Measurements from ENCODE around the gene SLC22A5. TPM values are rescaled to one million over a fixed set of nuclear protein-coding genes. Genes with fewer than 3 reads are reported as not detected.
A peak's percentile ranks its signal among the peaks of the same experiment; 100 is the strongest.

Gene SLC22A5
- total RNA-seq, 1 donor from 2014 or later: 5.5 TPM

- Mint-ChIP-seq H3K9me3 (no peaks in the 10 kb centered on the region), H3K27ac (peak overlapping the region; percentile 37), H3K4me1 (peaks cover 73% of the 10 kb centered on the region), H3K4me3 (no peak overlapping the region), H3K36me3 (ENCODE audit: low read depth) (peaks cover 49% of the 10 kb centered on the region), H3K27me3 (no peaks in the 10 kb centered on the region)
- DNase-seq: no peak
- intact Hi-C loops (cut with micrococcal nuclease): loop anchor here (10.0 kb wide), 1 partner anchor 318 kb away; the partner anchor contains the start of gene KIF3A
Measured at GRCh38 chr5:132417010-132417439, 47.5 kb downstream of the SLC22A5 start.

- intact Hi-C loops (cut with micrococcal nuclease): loop anchor here (10.0 kb wide), 1 partner anchor 317 kb away; the partner anchor contains the start of gene KIF3A
- H3K4me3 Mint-ChIP-seq: no peak overlapping the region
- peak overlapping the region; percentile 37 for H3K27ac Mint-ChIP-seq
- DNase-seq: no peak
- H3K36me3 Mint-ChIP-seq (ENCODE audit: low read depth): peaks cover 52% of the 10 kb centered on the region
- no peaks in the 10 kb centered on the region for H3K27me3 Mint-ChIP-seq
- H3K9me3 Mint-ChIP-seq: no peaks in the 10 kb centered on the region
- peaks cover 76% of the 10 kb centered on the region for H3K4me1 Mint-ChIP-seq
Measured at GRCh38 chr5:132417461-132417860, 48.0 kb downstream of the SLC22A5 start.

- intact Hi-C loops (cut with micrococcal nuclease): loop anchor here (10.0 kb wide), 1 partner anchor 317 kb away; the partner anchor contains the start of gene KIF3A
- no peak overlapping the region for H3K4me3 Mint-ChIP-seq
- no peak for DNase-seq
- no peaks in the 10 kb centered on the region for H3K9me3 Mint-ChIP-seq
- peaks cover 78% of the 10 kb centered on the region for H3K4me1 Mint-ChIP-seq
- peaks cover 57% of the 10 kb centered on the region for H3K36me3 Mint-ChIP-seq (ENCODE audit: low read depth)
- H3K27me3 Mint-ChIP-seq: no peaks in the 10 kb centered on the region
- peak overlapping the region; percentile 37 for H3K27ac Mint-ChIP-seq
Measured at GRCh38 chr5:132417889-132418485, 48.5 kb downstream of the SLC22A5 start.

GRCh38 chr5:132418881-132419280 lies 49.4 kb downstream of the SLC22A5 start:
- Mint-ChIP-seq H3K4me3 (no peak overlapping the region), H3K4me1 (peaks cover 76% of the 10 kb centered on the region), H3K27ac (peak overlapping the region; percentile 87), H3K36me3 (ENCODE audit: low read depth) (peaks cover 53% of the 10 kb centered on the region), H3K9me3 (no peaks in the 10 kb centered on the region), H3K27me3 (no peaks in the 10 kb centered on the region)
- DNase-seq: no peak
- intact Hi-C loops (cut with micrococcal nuclease): loop anchor here (1.0 to 10.0 kb wide), 4 partner anchors 47 to 316 kb away; partner anchors contain the start of genes IRF1 and KIF3A

GRCh38 chr5:132419502-132420468 lies 50.3 kb downstream of the SLC22A5 start:
- peaks cover 54% of the 10 kb centered on the region for H3K36me3 Mint-ChIP-seq (ENCODE audit: low read depth)
- peak overlapping the region; percentile 87 for H3K27ac Mint-ChIP-seq
- peak overlapping the region; percentile 72 for H3K4me3 Mint-ChIP-seq
- H3K4me1 Mint-ChIP-seq: peaks cover 79% of the 10 kb centered on the region
- intact Hi-C loops (cut with micrococcal nuclease): loop anchor here (1.0 to 10.0 kb wide), 5 partner anchors 47 to 315 kb away; partner anchors contain the start of genes IRF1 and KIF3A
- DNase-seq: peak; percentile 90
- no peaks in the 10 kb centered on the region for H3K9me3 Mint-ChIP-seq
- H3K27me3 Mint-ChIP-seq: no peaks in the 10 kb centered on the region

- H3K9me3 Mint-ChIP-seq: no peaks in the 10 kb centered on the region
- DNase-seq: peak; percentile 72
- peak overlapping the region; percentile 87 for H3K27ac Mint-ChIP-seq
- H3K4me3 Mint-ChIP-seq: peak overlapping the region; percentile 72
- intact Hi-C loops (cut with micrococcal nuclease): loop anchor here (1.0 to 10.0 kb wide), 2 partner anchors 9 to 316 kb away; no protein-coding TSS in a partner anchor
- no peaks in the 10 kb centered on the region for H3K27me3 Mint-ChIP-seq
- H3K36me3 Mint-ChIP-seq (ENCODE audit: low read depth): peaks cover 58% of the 10 kb centered on the region
- peaks cover 86% of the 10 kb centered on the region for H3K4me1 Mint-ChIP-seq
Measured at GRCh38 chr5:132420706-132421272, 51.3 kb downstream of the SLC22A5 start.

GRCh38 chr5:132421462-132421861 lies 52.0 kb downstream of the SLC22A5 start:
- intact Hi-C loops (cut with micrococcal nuclease): loop anchor here (1.0 to 10.0 kb wide), 2 partner anchors 10 to 317 kb away; no protein-coding TSS in a partner anchor
- Mint-ChIP-seq H3K27ac (peak overlapping the region; percentile 87), H3K4me1 (peaks cover 89% of the 10 kb centered on the region), H3K27me3 (no peaks in the 10 kb centered on the region), H3K4me3 (peak overlapping the region; percentile 72), H3K9me3 (no peaks in the 10 kb centered on the region), H3K36me3 (ENCODE audit: low read depth) (peaks cover 55% of the 10 kb centered on the region)
- DNase-seq: peak; percentile 57

- Mint-ChIP-seq H3K4me3 (no peak overlapping the region), H3K4me1 (peaks cover 91% of the 10 kb centered on the region), H3K27ac (peak overlapping the region; percentile 83), H3K27me3 (no peaks in the 10 kb centered on the region), H3K36me3 (ENCODE audit: low read depth) (peaks cover 48% of the 10 kb centered on the region), H3K9me3 (no peaks in the 10 kb centered on the region)
- DNase-seq: peak; percentile 68
- intact Hi-C loops (cut with micrococcal nuclease): loop anchor here (10.0 kb wide), 1 partner anchor 318 kb away; no protein-coding TSS in a partner anchor
Measured at GRCh38 chr5:132422720-132423437, 53.4 kb downstream of the SLC22A5 start.

GRCh38 chr5:132423438-132423898 lies 54.0 kb downstream of the SLC22A5 start:
- Mint-ChIP-seq H3K4me3 (no peak overlapping the region), H3K36me3 (ENCODE audit: low read depth) (peaks cover 43% of the 10 kb centered on the region)

GRCh38 chr5:132424167-132424880 lies 54.8 kb downstream of the SLC22A5 start:
- peak overlapping the region; percentile 96 for H3K27ac Mint-ChIP-seq
- no peaks in the 10 kb centered on the region for H3K27me3 Mint-ChIP-seq
- H3K4me1 Mint-ChIP-seq: peaks cover 96% of the 10 kb centered on the region
- intact Hi-C loops (cut with micrococcal nuclease): loop anchor here (10.0 kb wide), 1 partner anchor 320 kb away; no protein-coding TSS in a partner anchor
- H3K36me3 Mint-ChIP-seq (ENCODE audit: low read depth): peaks cover 37% of the 10 kb centered on the region
- no peaks in the 10 kb centered on the region for H3K9me3 Mint-ChIP-seq
- DNase-seq: peak; percentile 59
- peak overlapping the region; percentile 81 for H3K4me3 Mint-ChIP-seq

More at GRCh38 chr5:132423438-132423898, 54.0 kb downstream of the SLC22A5 start:
- Mint-ChIP-seq H3K27me3 (no peaks in the 10 kb centered on the region), H3K9me3 (no peaks in the 10 kb centered on the region), H3K4me1 (peaks cover 93% of the 10 kb centered on the region), H3K27ac (peak overlapping the region; percentile 83)
- DNase-seq: no peak
- intact Hi-C loops (cut with micrococcal nuclease): loop anchor here (10.0 kb wide), 1 partner anchor 319 kb away; no protein-coding TSS in a partner anchor

GRCh38 chr5:132425009-132425937 lies 55.8 kb downstream of the SLC22A5 start:
- H3K36me3 Mint-ChIP-seq (ENCODE audit: low read depth): peaks cover 39% of the 10 kb centered on the region
- H3K4me1 Mint-ChIP-seq: peaks cover 93% of the 10 kb centered on the region
- peak overlapping the region; percentile 96 for H3K27ac Mint-ChIP-seq
- peak overlapping the region; percentile 81 for H3K4me3 Mint-ChIP-seq
- DNase-seq: peak; percentile 90
- no peaks in the 10 kb centered on the region for H3K27me3 Mint-ChIP-seq
- intact Hi-C loops (cut with micrococcal nuclease): loop anchor here (1.0 to 10.0 kb wide), 8 partner anchors 14 to 320 kb away; partner anchors contain the start of gene IRF1
- H3K9me3 Mint-ChIP-seq: no peaks in the 10 kb centered on the region
